H9 (cell line): Measurements from ENCODE around the gene CACNA2D4. TPM values are rescaled to one million over a fixed set of nuclear protein-coding genes. Genes with fewer than 3 reads are reported as not detected.

Experiments
- DNase-seq: peaks from one replicate; pipeline ENCODE4 v3.0.0-alpha.2; 2017
- H2AFZ ChIP-seq: one replicate; pipeline ENCODE4 v1.6.1; 2013; ENCODE audit warnings: mild to moderate bottlenecking, low read length, control low read depth, moderate library complexity
- H2AK5ac ChIP-seq: 2 replicates; pipeline ENCODE4 v1.6.1; 2013; ENCODE audit warnings: low read length, control low read depth, mixed read lengths; ENCODE audit not compliant: insufficient read length
- H2BK120ac ChIP-seq: one replicate; pipeline ENCODE4 v1.6.1; 2013; ENCODE audit warnings: low read depth, mild to moderate bottlenecking, low read length, control low read depth, inconsistent platforms; ENCODE audit not compliant: poor library complexity, severe bottlenecking
- H2BK12ac ChIP-seq: 2 replicates; pipeline ENCODE4 v1.6.1; 2013; ENCODE audit warnings: low read length, control low read depth, mixed read lengths, low read depth; ENCODE audit not compliant: insufficient read length
- H2BK15ac ChIP-seq: 2 replicates; pipeline ENCODE4 v1.6.1; 2013; ENCODE audit warnings: low read depth, low read length, control low read depth
- H2BK20ac ChIP-seq: one replicate; pipeline ENCODE4 v1.6.1; 2013; ENCODE audit warnings: low read depth, mild to moderate bottlenecking, low read length, control low read depth, inconsistent platforms; ENCODE audit not compliant: poor library complexity, severe bottlenecking
- H2BK5ac ChIP-seq: 2 replicates; pipeline ENCODE4 v1.6.1; 2013; ENCODE audit warnings: low read length, control low read depth, mixed read lengths; ENCODE audit not compliant: insufficient read length
- H3K14ac ChIP-seq: 2 replicates; pipeline ENCODE4 v1.6.1; 2013; ENCODE audit warnings: low read length, control low read depth; ENCODE audit not compliant: insufficient read depth
- H3K18ac ChIP-seq: 2 replicates; pipeline ENCODE4 v1.6.1; 2013; ENCODE audit warnings: low read depth, mild to moderate bottlenecking, mixed read lengths, low read length, control low read depth; ENCODE audit not compliant: insufficient read length
- H3K23ac ChIP-seq: 2 replicates; pipeline ENCODE4 v1.6.1; 2013; ENCODE audit warnings: low read length, control low read depth, mixed read lengths, low read depth; ENCODE audit not compliant: insufficient read length
- H3K23me2 ChIP-seq: 2 replicates; pipeline ENCODE4 v1.6.1; 2013; ENCODE audit warnings: low read depth, mild to moderate bottlenecking, mixed read lengths, low read length, control low read depth; ENCODE audit not compliant: insufficient read length, poor library complexity, severe bottlenecking
- H3K27ac ChIP-seq: 2 replicates; pipeline ENCODE4 v1.5.1; 2013; ENCODE audit warnings: low read length, control low read depth, mixed read lengths, low read depth; ENCODE audit not compliant: insufficient read length
- H3K27me3 ChIP-seq: 2 replicates; pipeline ENCODE4 v1.6.1; 2013; ENCODE audit warnings: low read length, control low read depth, inconsistent platforms; ENCODE audit not compliant: insufficient read depth
- H3K4ac ChIP-seq: 2 replicates; pipeline ENCODE4 v1.6.1; 2013; ENCODE audit warnings: low read depth, mild to moderate bottlenecking, control low read depth, inconsistent platforms, low read length, moderate library complexity
- H3K4me1 ChIP-seq: 2 replicates; pipeline ENCODE4 v1.6.1; 2013; ENCODE audit warnings: low read length, control low read depth, inconsistent platforms; ENCODE audit not compliant: insufficient read depth
- H3K4me2 ChIP-seq: 2 replicates; pipeline ENCODE4 v1.6.1; 2013; ENCODE audit warnings: low read length, control low read depth, mixed read lengths; ENCODE audit not compliant: insufficient read length, insufficient read depth
- H3K56ac ChIP-seq: 2 replicates; pipeline ENCODE4 v1.6.1; 2013; ENCODE audit warnings: low read depth, mild to moderate bottlenecking, mixed read lengths, low read length, control low read depth; ENCODE audit not compliant: insufficient read length
- H3K79me1 ChIP-seq: 2 replicates; pipeline ENCODE4 v1.6.1; 2013; ENCODE audit warnings: low read depth, mild to moderate bottlenecking, moderate library complexity, low read length, control low read depth, inconsistent platforms; ENCODE audit not compliant: insufficient read depth, poor library complexity, severe bottlenecking
- H3K79me2 ChIP-seq: 2 replicates; pipeline ENCODE4 v1.6.1; 2013; ENCODE audit warnings: low read length, control low read depth, inconsistent platforms; ENCODE audit not compliant: insufficient read depth
- H3K9ac ChIP-seq: 2 replicates; pipeline ENCODE4 v1.6.1; 2013; ENCODE audit warnings: low read length, control low read depth, mixed read lengths; ENCODE audit not compliant: insufficient read length; ENCODE audit errors: extremely low read depth
- H3K9me3 ChIP-seq: one replicate; pipeline ENCODE4 v1.6.1; 2013; ENCODE audit warnings: low read depth, low read length, inconsistent platforms; ENCODE audit not compliant: control insufficient read depth
- H3T11ph ChIP-seq: one replicate; pipeline ENCODE4 v1.6.1; 2013; ENCODE audit warnings: mild to moderate bottlenecking, low read length, control low read depth, inconsistent platforms
- H4K20me1 ChIP-seq: one replicate; pipeline ENCODE4 v1.6.1; 2013; ENCODE audit not compliant: control insufficient read depth, insufficient read length, insufficient read depth
- H4K5ac ChIP-seq: 2 replicates; pipeline ENCODE4 v1.6.1; 2013; ENCODE audit warnings: low read depth, mild to moderate bottlenecking, mixed read lengths, low read length, control low read depth; ENCODE audit not compliant: insufficient read length
- H4K8ac ChIP-seq: replicated peaks from 2 replicates; pipeline ENCODE4 v1.6.1; 2013; ENCODE audit warnings: low read length, control low read depth, mixed read lengths, low read depth; ENCODE audit not compliant: insufficient read length
- H4K91ac ChIP-seq: 2 replicates; pipeline ENCODE4 v1.6.1; 2013; ENCODE audit warnings: low read depth, mild to moderate bottlenecking, moderate library complexity, mixed read lengths, low read length, control low read depth; ENCODE audit not compliant: insufficient read length
- H3K27ac Mint-ChIP-seq, 3 experiments: 2 replicates in 2 of 3; 3 replicates in 1 of 3; pipeline ENCODE4 v1.8.0; 2020 to 2021; ENCODE audit warnings: mixed read lengths in 3 of 3, mild to moderate bottlenecking in 1 of 3, moderate library complexity in 1 of 3
- H3K27me3 Mint-ChIP-seq: 2 replicates; pipeline ENCODE4 v1.8.0; 2021; ENCODE audit warnings: low read depth, mild to moderate bottlenecking, moderate library complexity, mixed read lengths
- H3K36me3 Mint-ChIP-seq, 3 experiments: 2 replicates in 2 of 3; 3 replicates in 1 of 3; pipeline ENCODE4 v1.8.0; 2020 to 2021; ENCODE audit warnings: low read depth in 3 of 3, mixed read lengths in 3 of 3; ENCODE audit not compliant: insufficient read depth in 1 of 3
- H3K4me1 Mint-ChIP-seq, 2 experiments: 2 replicates each; pipeline ENCODE4 v1.8.0; 2020; ENCODE audit warnings: mixed read lengths in 2 of 2
- H3K4me3 Mint-ChIP-seq, 2 experiments: 2 replicates in 1 of 2; 3 replicates in 1 of 2; pipeline ENCODE4 v1.8.0; 2020 to 2021; ENCODE audit warnings: mild to moderate bottlenecking in 2 of 2, mixed read lengths in 2 of 2, moderate library complexity in 1 of 2
- H3K9me3 Mint-ChIP-seq, 2 experiments: 2 replicates in 1 of 2; 3 replicates in 1 of 2; pipeline ENCODE4 v1.8.0; 2020; ENCODE audit warnings: mild to moderate bottlenecking in 2 of 2, mixed read lengths in 2 of 2, moderate library complexity in 1 of 2
- CTCF ChIP-seq: fragments of 200-600 bp; sonication (generic); conservative IDR thresholded peaks from 3 replicates; pipeline ENCODE4 v1.8.0; 2021; ENCODE audit warnings: antibody characterized with exemption, mild to moderate bottlenecking
- WGBS: extraction: QIAGEN DNeasy Blood & Tissue Kit; methylation state at CpG from one replicate; pipeline ENCODE4 v1.1.7; 2013; ENCODE audit warnings: missing lambda C conversion rate, low lambda C conversion rate, mixed read lengths; ENCODE audit not compliant: insufficient read length; ENCODE audit errors: extremely low coverage; 5-methylcytosine and 5-hydroxymethylcytosine counted together
- total RNA-seq: library from RNA; stranded (reverse); gene quantifications from 2 replicates; pipeline ENCODE4 v1.2.1, GENCODE V29; 2021

The CACNA2D4 gene
- total RNA-seq, 1 experiment from 2014 or later = 0.79 TPM

- Histone ChIP-seq H3K27me3 (no peaks in the 10 kb centered on the region), H3K23me2 (no peaks in the 10 kb centered on the region), H3T11ph (no peak overlapping the region), H4K91ac (no peak overlapping the region), H3K18ac (no peak overlapping the region), H3K9ac (no peak overlapping the region), H3K56ac (no peak overlapping the region), H3K79me1 (no peaks in the 10 kb centered on the region), H3K79me2 (no peaks in the 10 kb centered on the region), H3K9me3 (no peaks in the 10 kb centered on the region), H3K23ac (no peak overlapping the region), H4K5ac (no peak overlapping the region), H2AFZ (no peak overlapping the region), H2BK20ac (no peak overlapping the region), H4K8ac (no peak overlapping the region), H2BK120ac (no peak overlapping the region), H3K27ac (no peak overlapping the region), H2BK15ac (no peak overlapping the region), H3K4me1 (peaks cover 3% of the 10 kb centered on the region; the same call in 1 of the 2 replicates), H3K4me2 (no peak overlapping the region), H4K20me1 (no peaks in the 10 kb centered on the region), H2BK5ac (no peak overlapping the region), H2BK12ac (no peak overlapping the region), H3K14ac (no peak overlapping the region), H3K4ac (no peak overlapping the region), H2AK5ac (no peak overlapping the region)
- DNase-seq = no peak
- Mint-ChIP-seq H3K4me3 (no peak overlapping the region), H3K9me3 (no peaks in the 10 kb centered on the region), H3K27me3 (peaks cover 4% of the 10 kb centered on the region), H3K36me3 (no peaks in the 10 kb centered on the region), H3K27ac (no peak overlapping the region; a peak in 1 of 7 replicates), H3K4me1 (peaks cover 0 to 11% of the 10 kb centered on the region in 2 experiments; a peak in 2 of 4 replicates)
- no CpG with 5 or more reads among the region's 1 CpG for WGBS
- no peak for TF ChIP-seq CTCF
These were observed 66.4 kb downstream of the CACNA2D4 start for GRCh38 chr12:1852076-1852475.
